HCT116 (cell line): ENCODE data around the gene STEAP4. TPM values are rescaled to one million over a fixed set of nuclear protein-coding genes. Genes with fewer than 3 reads are reported as not detected.

Experiments
- ATAC-seq: fragments of 200-7000 bp; cut with Tn5 transposase; 2 replicates; pipeline ENCODE4 v1.9.1; 2020; ENCODE audit warnings: mild to moderate bottlenecking, moderate library complexity
- BruUV-seq: library from RNA; stranded (reverse); fragments of 400-500 nt; replicated peaks from 2 replicates; lab custom pipeline; 2021; lab: Mats Ljungman, UMichigan
- CTCF ChIA-PET: fragments of 300-600 bp; sonication (Branson Sonifier 250); formaldehyde crosslinking; loops from one replicate; lab custom pipeline; 2021; ENCODE audit warnings: antibody characterized with exemption; lab: Charles Lee
- POLR2A ChIA-PET: fragments of 300-600, 350-600 bp; sonication (Branson Sonifier 250); formaldehyde crosslinking; loops from one replicate; lab custom pipeline; 2021; ENCODE audit warnings: antibody characterized with exemption; lab: Charles Lee
- RAD21 ChIA-PET, 2 experiments: fragments of 300-600 bp; sonication (Branson Sonifier 250); formaldehyde crosslinking; loops; one replicate each; lab custom pipeline; 2023; ENCODE audit warnings: low total read pairs in 2 of 2; ENCODE audit not compliant: uncharacterized antibody in 2 of 2, unreplicated experiment in 2 of 2, low non-redundant PET in 1 of 2; lab: Charles Lee
- DNase-seq: peaks from one replicate; pipeline ENCODE4 v3.0.0-alpha.2; 2010; ENCODE audit warnings: low read depth, low spot score
- H2AFZ ChIP-seq: fragments of 200-600 bp; shearing (Covaris generic), sonication (generic); 2 replicates; pipeline ENCODE4 v1.6.1; 2017; ENCODE audit warnings: low read depth, mixed run types, mixed read lengths, antibody characterized with exemption, low read length; ENCODE audit not compliant: poor library complexity, severe bottlenecking
- H3K27ac ChIP-seq: 2 replicates; pipeline ENCODE4 v1.5.1; 2012; ENCODE audit warnings: low read depth, low read length
- H3K27me3 ChIP-seq: fragments of 200-600 bp; sonication (generic); 2 replicates; pipeline ENCODE4 v1.6.1; 2016; ENCODE audit warnings: mixed run types, low read length, mixed read lengths; ENCODE audit not compliant: insufficient read depth
- H3K36me3 ChIP-seq, 2 experiments: fragments of 200-500 bp in 1 of 2; fragments of 200-600 bp in 1 of 2; sonication (Bioruptor generic) in 1 of 2; sonication (generic) in 1 of 2; 2 replicates each; pipeline versions ENCODE4 v1.5.1 to v1.6.1; 2014 to 2016; ENCODE audit warnings: low read length in 2 of 2, inconsistent platforms in 1 of 2, mixed read lengths in 1 of 2, mixed run types in 1 of 2; ENCODE audit not compliant: insufficient read depth in 2 of 2, control insufficient read depth in 1 of 2
- H3K4me1 ChIP-seq, 2 experiments: fragments of 200-600 bp in 1 of 2; sonication (generic) in 1 of 2; 2 replicates each; pipeline versions ENCODE4 v1.5.1 to v1.6.1; 2012 to 2017; ENCODE audit warnings: low read length in 2 of 2, inconsistent platforms in 1 of 2, mild to moderate bottlenecking in 1 of 2, mixed read lengths in 1 of 2, mixed run types in 1 of 2, moderate library complexity in 1 of 2; ENCODE audit not compliant: insufficient read depth in 2 of 2, control insufficient read depth in 1 of 2
- H3K4me2 ChIP-seq: fragments of 200-600 bp; sonication (generic); 2 replicates; pipeline ENCODE4 v1.6.1; 2017; ENCODE audit warnings: mixed run types, low read length, mixed read lengths
- H3K4me3 ChIP-seq, 2 experiments: fragments of 200-600 bp in 1 of 2; sonication (generic) in 1 of 2; replicated peaks in 1 of 2; 2 replicates each; pipeline ENCODE4 v1.5.1; 2011 to 2016; ENCODE audit warnings: low read length in 2 of 2, control low read depth in 1 of 2, low read depth in 1 of 2, mild to moderate bottlenecking in 1 of 2, mixed read lengths in 1 of 2, mixed run types in 1 of 2
- H3K79me2 ChIP-seq: fragments of 200-600 bp; sonication (generic); 2 replicates; pipeline ENCODE4 v1.6.1; 2017; ENCODE audit warnings: mild to moderate bottlenecking, mixed run types, low read length, moderate library complexity, mixed read lengths; ENCODE audit not compliant: insufficient read depth
- H3K9ac ChIP-seq: fragments of 200-600 bp; sonication (generic); 2 replicates; pipeline ENCODE4 v1.6.1; 2016; ENCODE audit warnings: low read length, mixed read lengths
- H3K9me2 ChIP-seq: fragments of 200-600 bp; sonication (generic), shearing (Covaris generic); 2 replicates; pipeline ENCODE4 v1.6.1; 2017; ENCODE audit warnings: mixed run types, mild to moderate bottlenecking, moderate library complexity; ENCODE audit not compliant: insufficient read depth
- H3K9me3 ChIP-seq, 2 experiments: fragments of 200-500 bp in 1 of 2; fragments of 200-600 bp in 1 of 2; sonication (Bioruptor generic) in 1 of 2; sonication (generic) in 1 of 2; 2 replicates each; pipeline ENCODE4 v1.6.1; 2014 to 2017; ENCODE audit warnings: low read length in 2 of 2, mixed read lengths in 2 of 2, inconsistent platforms in 1 of 2, low read depth in 1 of 2, mild to moderate bottlenecking in 1 of 2, mixed run types in 1 of 2, moderate library complexity in 1 of 2; ENCODE audit not compliant: control insufficient read depth in 1 of 2, insufficient read depth in 1 of 2
- H4K20me1 ChIP-seq: fragments of 200-600 bp; sonication (generic), shearing (Covaris generic); 2 replicates; pipeline ENCODE4 v1.6.1; 2017; ENCODE audit warnings: mixed run types, mild to moderate bottlenecking, moderate library complexity; ENCODE audit not compliant: insufficient read depth
- CBX3 ChIP-seq: IDR thresholded peaks from 2 replicates; pipeline ENCODE4 v1.6.1; 2012; ENCODE audit warnings: low read depth
- CEBPB ChIP-seq: IDR thresholded peaks from 2 replicates; pipeline ENCODE4 v1.6.1; 2012; ENCODE audit warnings: low read depth
- EGR1 ChIP-seq: IDR thresholded peaks from 2 replicates; pipeline ENCODE4 v1.6.1; 2012; ENCODE audit warnings: low read depth
- ELF1 ChIP-seq: IDR thresholded peaks from 2 replicates; pipeline ENCODE4 v1.6.1; 2012; ENCODE audit warnings: low read depth, borderline replicate concordance
- JUND ChIP-seq: IDR thresholded peaks from 2 replicates; pipeline ENCODE4 v1.6.1; 2012
- SRF ChIP-seq: IDR thresholded peaks from 2 replicates; pipeline ENCODE4 v1.6.1; 2012; ENCODE audit warnings: low read depth
- TCF7L2 ChIP-seq: IDR thresholded peaks from 2 replicates; pipeline ENCODE4 v1.7.0; 2011; ENCODE audit warnings: borderline replicate concordance, inconsistent platforms; ENCODE audit not compliant: insufficient read depth, insufficient read length; ENCODE audit errors: extremely low read depth
- YY1 ChIP-seq: IDR thresholded peaks from 2 replicates; pipeline ENCODE4 v1.6.1; 2011; ENCODE audit warnings: low read length, low read depth, moderate library complexity, mild to moderate bottlenecking; ENCODE audit not compliant: insufficient replicate concordance; ENCODE audit errors: extremely low read depth
- ZFX ChIP-seq: fragments of 450-650 bp; IDR thresholded peaks from 2 replicates; pipeline ENCODE4 v1.6.1; 2017
- ZNF274 ChIP-seq: fragments of 200-500 bp; sonication (Bioruptor generic); IDR thresholded peaks from 2 replicates; pipeline ENCODE4 v1.6.1; 2014; ENCODE audit warnings: mild to moderate bottlenecking, low read depth, low read length, inconsistent platforms
- intact Hi-C: fragments of 100-400 bp; cut with micrococcal nuclease; formaldehyde crosslinking; loops from 2 replicates; pipeline ENCODE4 v1.10.0; 2022
- total RNA-seq: library from RNA; stranded (reverse); gene quantifications from one replicate; pipeline ENCODE4 v1.2.1, GENCODE V29; 2021; ENCODE audit not compliant: unreplicated experiment
- TF ChIP-seq, protein P1 (sequence below), 3 experiments: fragments of 200-600 bp in 1 of 3; sonication (generic) in 1 of 3; IDR thresholded peaks in 2 of 3; conservative IDR thresholded peaks in 1 of 3; 2 replicates each; pipeline ENCODE4 v1.5.1; 2012 to 2017; ENCODE audit warnings: low read depth in 2 of 3, low read length in 2 of 3, antibody characterized with exemption in 1 of 3, borderline replicate concordance in 1 of 3, control low read depth in 1 of 3, mild to moderate bottlenecking in 1 of 3, mixed read lengths in 1 of 3, mixed run types in 1 of 3, moderate library complexity in 1 of 3; ENCODE audit not compliant: insufficient read depth in 1 of 3
- TF ChIP-seq, protein P2 (sequence below): IDR thresholded peaks from 2 replicates; pipeline ENCODE4 v1.6.1; 2012
- TF ChIP-seq, protein P3 (sequence below): IDR thresholded peaks from 2 replicates; pipeline ENCODE4 v1.6.1; 2011; ENCODE audit warnings: mild to moderate bottlenecking, low read length, moderate library complexity; ENCODE audit not compliant: insufficient replicate concordance; ENCODE audit errors: extremely low read depth
- TF ChIP-seq, protein P4 (sequence below): IDR thresholded peaks from 2 replicates; pipeline ENCODE4 v1.6.1; 2012; ENCODE audit warnings: low read depth
- TF ChIP-seq, protein P5 (sequence below): IDR thresholded peaks from 2 replicates; pipeline ENCODE4 v1.6.1; 2012

The STEAP4 gene
- total RNA-seq, 1 experiment from 2014 or later = 0.15 TPM

DNA sequence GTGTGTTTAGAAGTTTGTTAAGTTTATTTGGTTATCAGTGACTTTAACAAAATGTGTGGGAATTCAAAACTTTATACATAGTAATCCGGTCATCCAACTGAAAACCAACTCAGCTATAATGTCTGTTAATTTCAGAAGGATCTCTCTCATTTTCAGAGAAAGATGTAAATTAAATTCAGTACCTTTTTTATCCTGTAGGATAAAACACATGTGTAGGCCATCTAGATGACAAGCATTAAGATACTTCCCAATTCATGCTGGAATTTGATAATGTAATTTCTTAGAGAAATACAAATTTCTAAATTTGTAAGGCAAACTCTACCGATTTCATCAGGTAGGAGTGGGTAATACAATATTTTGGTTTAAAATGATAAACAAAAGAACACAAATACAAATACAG, 43.4 kb upstream of the STEAP4 start:
- no peaks in the 10 kb centered on the region for H3K9me3 ChIP-seq
- no peak for ATAC-seq
- H2AFZ ChIP-seq = no peak overlapping the region
- H3K79me2 ChIP-seq = no peaks in the 10 kb centered on the region
- DNase-seq = no peak
- ChIA-PET POLR2A (no interaction called here), RAD21 (interaction anchor here in 1 of 2 experiments (1.4 kb wide), 1 partner anchor 107 kb away, joined by 3 read pairs; no protein-coding TSS in a partner anchor), CTCF (no interaction called here)
- no peak overlapping the region for H3K9ac ChIP-seq
- no peak overlapping the region for H3K4me3 ChIP-seq
- no peak overlapping the region for H3K4me2 ChIP-seq
- H3K4me1 ChIP-seq = no peaks in the 10 kb centered on the region
- H3K36me3 ChIP-seq = no peaks in the 10 kb centered on the region
- intact Hi-C loops = loop anchor here (10.0 kb wide), 1 partner anchor 555 kb away; no protein-coding TSS in a partner anchor
- no peaks in the 10 kb centered on the region for H4K20me1 ChIP-seq
- TF ChIP-seq EGR1 (no peak), ELF1 (no peak), JUND (no peak), SRF (no peak), CEBPB (no peak), ZFX (no peak), YY1 (no peak), CBX3 (no peak), ZNF274 (no peak), TCF7L2 (no peak)
- TF ChIP-seq, protein P1, sequence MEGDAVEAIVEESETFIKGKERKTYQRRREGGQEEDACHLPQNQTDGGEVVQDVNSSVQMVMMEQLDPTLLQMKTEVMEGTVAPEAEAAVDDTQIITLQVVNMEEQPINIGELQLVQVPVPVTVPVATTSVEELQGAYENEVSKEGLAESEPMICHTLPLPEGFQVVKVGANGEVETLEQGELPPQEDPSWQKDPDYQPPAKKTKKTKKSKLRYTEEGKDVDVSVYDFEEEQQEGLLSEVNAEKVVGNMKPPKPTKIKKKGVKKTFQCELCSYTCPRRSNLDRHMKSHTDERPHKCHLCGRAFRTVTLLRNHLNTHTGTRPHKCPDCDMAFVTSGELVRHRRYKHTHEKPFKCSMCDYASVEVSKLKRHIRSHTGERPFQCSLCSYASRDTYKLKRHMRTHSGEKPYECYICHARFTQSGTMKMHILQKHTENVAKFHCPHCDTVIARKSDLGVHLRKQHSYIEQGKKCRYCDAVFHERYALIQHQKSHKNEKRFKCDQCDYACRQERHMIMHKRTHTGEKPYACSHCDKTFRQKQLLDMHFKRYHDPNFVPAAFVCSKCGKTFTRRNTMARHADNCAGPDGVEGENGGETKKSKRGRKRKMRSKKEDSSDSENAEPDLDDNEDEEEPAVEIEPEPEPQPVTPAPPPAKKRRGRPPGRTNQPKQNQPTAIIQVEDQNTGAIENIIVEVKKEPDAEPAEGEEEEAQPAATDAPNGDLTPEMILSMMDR (IDR thresholded peaks at IDR 0.05 in 2 of 3, conservative IDR thresholded peaks at IDR 0.05 in 1 of 3; ENCODE audit: borderline replicate concordance in 1 of 3, insufficient read depth in 1 of 3, low read depth in 2 of 3, low read length in 2 of 3) = no peak
- TF ChIP-seq, protein P2, sequence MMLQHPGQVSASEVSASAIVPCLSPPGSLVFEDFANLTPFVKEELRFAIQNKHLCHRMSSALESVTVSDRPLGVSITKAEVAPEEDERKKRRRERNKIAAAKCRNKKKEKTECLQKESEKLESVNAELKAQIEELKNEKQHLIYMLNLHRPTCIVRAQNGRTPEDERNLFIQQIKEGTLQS = no peak
- TF ChIP-seq, protein P3, sequence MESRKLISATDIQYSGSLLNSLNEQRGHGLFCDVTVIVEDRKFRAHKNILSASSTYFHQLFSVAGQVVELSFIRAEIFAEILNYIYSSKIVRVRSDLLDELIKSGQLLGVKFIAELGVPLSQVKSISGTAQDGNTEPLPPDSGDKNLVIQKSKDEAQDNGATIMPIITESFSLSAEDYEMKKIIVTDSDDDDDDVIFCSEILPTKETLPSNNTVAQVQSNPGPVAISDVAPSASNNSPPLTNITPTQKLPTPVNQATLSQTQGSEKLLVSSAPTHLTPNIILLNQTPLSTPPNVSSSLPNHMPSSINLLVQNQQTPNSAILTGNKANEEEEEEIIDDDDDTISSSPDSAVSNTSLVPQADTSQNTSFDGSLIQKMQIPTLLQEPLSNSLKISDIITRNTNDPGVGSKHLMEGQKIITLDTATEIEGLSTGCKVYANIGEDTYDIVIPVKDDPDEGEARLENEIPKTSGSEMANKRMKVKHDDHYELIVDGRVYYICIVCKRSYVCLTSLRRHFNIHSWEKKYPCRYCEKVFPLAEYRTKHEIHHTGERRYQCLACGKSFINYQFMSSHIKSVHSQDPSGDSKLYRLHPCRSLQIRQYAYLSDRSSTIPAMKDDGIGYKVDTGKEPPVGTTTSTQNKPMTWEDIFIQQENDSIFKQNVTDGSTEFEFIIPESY = no peak
- TF ChIP-seq, protein P4, sequence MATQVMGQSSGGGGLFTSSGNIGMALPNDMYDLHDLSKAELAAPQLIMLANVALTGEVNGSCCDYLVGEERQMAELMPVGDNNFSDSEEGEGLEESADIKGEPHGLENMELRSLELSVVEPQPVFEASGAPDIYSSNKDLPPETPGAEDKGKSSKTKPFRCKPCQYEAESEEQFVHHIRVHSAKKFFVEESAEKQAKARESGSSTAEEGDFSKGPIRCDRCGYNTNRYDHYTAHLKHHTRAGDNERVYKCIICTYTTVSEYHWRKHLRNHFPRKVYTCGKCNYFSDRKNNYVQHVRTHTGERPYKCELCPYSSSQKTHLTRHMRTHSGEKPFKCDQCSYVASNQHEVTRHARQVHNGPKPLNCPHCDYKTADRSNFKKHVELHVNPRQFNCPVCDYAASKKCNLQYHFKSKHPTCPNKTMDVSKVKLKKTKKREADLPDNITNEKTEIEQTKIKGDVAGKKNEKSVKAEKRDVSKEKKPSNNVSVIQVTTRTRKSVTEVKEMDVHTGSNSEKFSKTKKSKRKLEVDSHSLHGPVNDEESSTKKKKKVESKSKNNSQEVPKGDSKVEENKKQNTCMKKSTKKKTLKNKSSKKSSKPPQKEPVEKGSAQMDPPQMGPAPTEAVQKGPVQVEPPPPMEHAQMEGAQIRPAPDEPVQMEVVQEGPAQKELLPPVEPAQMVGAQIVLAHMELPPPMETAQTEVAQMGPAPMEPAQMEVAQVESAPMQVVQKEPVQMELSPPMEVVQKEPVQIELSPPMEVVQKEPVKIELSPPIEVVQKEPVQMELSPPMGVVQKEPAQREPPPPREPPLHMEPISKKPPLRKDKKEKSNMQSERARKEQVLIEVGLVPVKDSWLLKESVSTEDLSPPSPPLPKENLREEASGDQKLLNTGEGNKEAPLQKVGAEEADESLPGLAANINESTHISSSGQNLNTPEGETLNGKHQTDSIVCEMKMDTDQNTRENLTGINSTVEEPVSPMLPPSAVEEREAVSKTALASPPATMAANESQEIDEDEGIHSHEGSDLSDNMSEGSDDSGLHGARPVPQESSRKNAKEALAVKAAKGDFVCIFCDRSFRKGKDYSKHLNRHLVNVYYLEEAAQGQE = no peak
- TF ChIP-seq, protein P5, sequence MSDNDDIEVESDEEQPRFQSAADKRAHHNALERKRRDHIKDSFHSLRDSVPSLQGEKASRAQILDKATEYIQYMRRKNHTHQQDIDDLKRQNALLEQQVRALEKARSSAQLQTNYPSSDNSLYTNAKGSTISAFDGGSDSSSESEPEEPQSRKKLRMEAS = no peak
- no peaks in the 10 kb centered on the region for H3K27me3 ChIP-seq
- no peaks in the 10 kb centered on the region for H3K9me2 ChIP-seq
- BruUV-seq = no TSS peak
- no peak overlapping the region for H3K27ac ChIP-seq
